K562 treated with DMSO at 1 percent for 48 hours (cell line): Measurements from ENCODE around the gene PHYH. TPM values are rescaled to one million over a fixed set of nuclear protein-coding genes. Genes with fewer than 3 reads are reported as not detected.

Experiments used
- total RNA-seq: library from RNA; unstranded; fragments of 300-600 nt; gene quantifications from 2 replicates; pipeline ENCODE4 v1.2.3, GENCODE V29; 2022; ENCODE audit warnings: low replicate concordance; ENCODE audit errors: extremely low read depth

Gene PHYH
- not detected in 2 replicates for total RNA-seq

GRCh38 chr10:13299437-13300287 is at the start of gene PHYH:
TSS of gene PHYH (minus strand) at chr10:13300064. CDS start at chr10:13300042, 22 bp downstream.

DNA sequence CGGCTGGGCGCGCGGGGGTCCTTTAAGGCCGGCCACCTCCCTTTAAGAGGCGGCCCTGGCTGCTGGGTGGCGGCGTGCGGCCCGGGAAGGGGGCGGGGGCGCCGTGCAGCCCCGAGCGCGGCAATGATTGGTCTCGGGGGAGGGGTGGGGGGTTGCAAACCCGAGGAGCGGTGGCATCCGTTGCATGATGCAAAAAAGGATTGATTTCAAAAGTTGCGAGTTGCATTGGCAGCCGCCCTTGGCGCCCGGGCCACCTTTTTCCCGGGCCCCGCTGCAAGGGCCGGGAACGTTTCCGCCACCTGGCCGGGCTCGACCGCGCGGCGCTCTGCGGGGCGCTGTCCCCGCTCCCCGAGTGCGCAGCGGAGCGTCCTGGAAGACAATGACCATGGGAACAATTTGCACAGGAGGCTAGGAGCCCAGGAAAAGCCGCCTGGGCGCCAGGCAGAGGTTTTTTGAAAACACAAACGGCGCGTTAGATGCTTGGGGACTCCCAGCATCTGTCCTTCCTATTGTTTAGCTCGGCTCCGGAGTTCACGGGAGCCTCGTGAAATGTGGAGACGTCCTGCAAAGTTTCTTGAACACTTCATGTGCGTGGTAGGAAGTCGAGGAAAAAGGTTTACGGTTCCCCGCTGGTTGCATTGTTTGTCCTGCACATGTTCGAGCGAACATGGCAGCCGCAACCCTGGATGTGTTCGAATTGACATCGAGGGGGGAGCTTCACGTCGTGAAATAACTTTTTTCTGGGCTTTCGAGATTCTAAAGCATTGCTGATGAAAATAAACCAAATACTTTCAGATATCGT is 48.6 kb upstream of the PHYH start, which contains the start of gene SEPHS1:
SEPHS1 (minus strand) TSS at position 78 of the 802 bp plus-strand sequence. CDS start 3,343 bp downstream, outside the sequence.

DNA sequence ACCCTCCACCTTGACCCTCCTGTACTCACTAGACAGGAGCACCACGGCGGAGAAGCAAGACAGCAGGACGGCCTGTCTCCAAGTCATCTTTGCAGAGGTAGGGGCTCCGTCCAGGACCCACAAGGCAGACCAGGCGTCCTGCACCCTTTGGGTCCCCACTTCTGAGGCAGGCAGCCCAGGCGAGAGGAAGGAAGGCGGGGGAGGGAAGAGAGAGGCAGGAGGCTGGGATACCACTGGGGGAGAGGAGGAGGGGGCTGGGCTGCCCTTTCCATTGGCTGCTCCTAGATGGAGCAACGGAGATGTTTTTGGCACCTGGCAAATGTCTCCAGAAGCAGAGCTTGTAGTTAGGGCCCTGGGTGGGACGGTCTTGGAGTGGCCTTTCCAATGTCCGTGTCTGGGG is 65.7 kb downstream of the PHYH start, which contains the start of gene UCMA:
UCMA (minus strand) TSS at position 203 of the 400 bp plus-strand sequence; CDS start at position 87, 116 bp downstream.

Other genes starting within 250 kb of the PHYH start
- not detected in 2 replicates for gene OPTN, start 199.9 kb downstream of the PHYH start, total RNA-seq
- gene MCM10, start 138.5 kb downstream of the PHYH start, total RNA-seq, result not detected in 2 replicates
- not detected in 2 replicates for gene UCMA, start 65.7 kb downstream of the PHYH start, total RNA-seq
- gene SEPHS1, start 48.2 kb upstream of the PHYH start, total RNA-seq, result not detected in 2 replicates
- not detected in 2 replicates for gene BEND7, start 228.9 kb upstream of the PHYH start, total RNA-seq